22Rv1 (cell line): ENCODE data around the gene BATF2.

ENCODE experiments used
- CTCF ChIP-seq: fragments of 450-650 bp; IDR thresholded peaks from 2 replicates; pipeline ENCODE4 v1.5.1; 2017; ENCODE audit warnings: mild to moderate bottlenecking
- ZFX ChIP-seq: fragments of 450-650 bp; IDR thresholded peaks from 2 replicates; pipeline ENCODE4 v1.6.1; 2017; ENCODE audit warnings: antibody characterized with exemption, borderline replicate concordance

DNA sequence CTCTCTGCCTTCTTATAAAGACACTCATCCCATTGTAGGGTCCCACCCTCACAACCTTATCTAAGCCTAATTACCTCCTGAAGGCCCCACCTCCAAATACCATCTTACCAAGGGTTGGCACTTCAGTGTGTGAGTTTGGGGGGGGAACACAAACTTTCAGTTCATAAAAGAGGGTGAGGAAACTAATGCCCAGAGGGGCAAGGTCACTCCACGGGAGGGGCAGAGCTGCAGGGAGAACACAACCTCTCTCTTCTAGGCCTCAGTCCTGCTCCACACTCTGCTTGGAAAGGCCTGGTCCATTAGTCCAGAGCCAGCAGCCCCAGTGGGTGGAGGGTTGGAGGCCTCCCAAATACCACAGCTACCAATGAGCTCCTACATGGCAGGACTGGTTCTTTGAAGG is 2.7 kb upstream of the BATF2 start:
- no peak for TF ChIP-seq CTCF
- no peak for TF ChIP-seq ZFX
